ENCODE data around the gene FBXL16.

FBXL16 gene

DNA sequence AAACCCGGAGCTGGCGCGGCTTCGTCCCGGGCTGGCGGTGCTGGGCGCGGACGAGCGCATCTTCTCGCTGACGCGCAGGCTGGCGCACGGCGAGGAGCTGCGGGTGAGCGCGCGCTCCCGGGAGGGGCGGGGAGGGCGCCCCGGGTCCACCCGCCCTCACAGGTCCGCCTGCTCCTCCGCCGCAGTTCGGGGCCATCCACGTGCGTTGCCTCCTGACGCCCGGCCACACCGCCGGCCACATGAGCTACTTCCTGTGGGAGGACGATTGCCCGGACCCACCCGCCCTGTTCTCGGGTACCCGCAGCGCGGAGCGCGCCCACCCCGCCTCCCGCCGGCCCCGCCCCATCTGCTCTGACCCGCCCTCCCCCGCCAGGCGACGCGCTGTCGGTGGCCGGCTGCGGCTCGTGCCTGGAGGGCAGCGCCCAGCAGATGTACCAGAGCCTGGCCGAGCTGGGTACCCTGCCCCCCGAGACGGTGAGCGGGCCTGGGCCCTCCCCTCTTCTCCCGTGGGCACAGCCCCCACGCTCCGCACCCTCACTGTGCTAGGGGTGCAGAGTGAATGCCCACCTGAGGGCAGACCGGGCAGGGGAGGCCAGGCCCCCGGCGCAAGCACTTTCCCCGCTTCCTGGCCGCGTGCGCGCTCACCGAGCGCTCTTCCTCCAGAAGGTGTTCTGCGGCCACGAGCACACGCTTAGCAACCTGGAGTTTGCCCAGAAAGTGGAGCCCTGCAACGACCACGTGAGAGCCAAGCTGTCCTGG is 22.7 kb upstream of the FBXL16 start:
- no peak for ATAC-seq (ENCODE audit: insufficient read depth, low read depth)
- peak overlapping the region; percentile 93; the same call in 1 of the 2 replicates for H3K4me2 ChIP-seq (ENCODE audit: insufficient read depth, low read length)
- H3K36me3 ChIP-seq (ENCODE audit: insufficient read depth, low read length), result peaks cover 29% of the 10 kb centered on the region
- TF ChIP-seq, protein P1, sequence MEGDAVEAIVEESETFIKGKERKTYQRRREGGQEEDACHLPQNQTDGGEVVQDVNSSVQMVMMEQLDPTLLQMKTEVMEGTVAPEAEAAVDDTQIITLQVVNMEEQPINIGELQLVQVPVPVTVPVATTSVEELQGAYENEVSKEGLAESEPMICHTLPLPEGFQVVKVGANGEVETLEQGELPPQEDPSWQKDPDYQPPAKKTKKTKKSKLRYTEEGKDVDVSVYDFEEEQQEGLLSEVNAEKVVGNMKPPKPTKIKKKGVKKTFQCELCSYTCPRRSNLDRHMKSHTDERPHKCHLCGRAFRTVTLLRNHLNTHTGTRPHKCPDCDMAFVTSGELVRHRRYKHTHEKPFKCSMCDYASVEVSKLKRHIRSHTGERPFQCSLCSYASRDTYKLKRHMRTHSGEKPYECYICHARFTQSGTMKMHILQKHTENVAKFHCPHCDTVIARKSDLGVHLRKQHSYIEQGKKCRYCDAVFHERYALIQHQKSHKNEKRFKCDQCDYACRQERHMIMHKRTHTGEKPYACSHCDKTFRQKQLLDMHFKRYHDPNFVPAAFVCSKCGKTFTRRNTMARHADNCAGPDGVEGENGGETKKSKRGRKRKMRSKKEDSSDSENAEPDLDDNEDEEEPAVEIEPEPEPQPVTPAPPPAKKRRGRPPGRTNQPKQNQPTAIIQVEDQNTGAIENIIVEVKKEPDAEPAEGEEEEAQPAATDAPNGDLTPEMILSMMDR (IDR thresholded peaks at IDR 0.05; ENCODE audit: borderline replicate concordance, extremely low read depth, low read length, poor library complexity, severe bottlenecking), result no peak
- TF ChIP-seq EZH2 (IDR thresholded peaks at IDR 0.05; ENCODE audit: borderline replicate concordance, low read depth, low read length, severe bottlenecking), result no peak
- H4K20me1 ChIP-seq (ENCODE audit: insufficient read depth, low read length), result peaks cover 27% of the 10 kb centered on the region
- H2AFZ ChIP-seq (ENCODE audit: low read depth, low read length), result no peak overlapping the region
- H3K27ac ChIP-seq (ENCODE audit: low read length), result no peak overlapping the region
- H3K27me3 ChIP-seq (ENCODE audit: insufficient read depth, low read length, poor library complexity), result no peaks in the 10 kb centered on the region
- H3K4me1 ChIP-seq (ENCODE audit: insufficient read depth, low read length), result peaks cover 14% of the 10 kb centered on the region
- H3K79me2 ChIP-seq (ENCODE audit: insufficient read depth, low read length), result no peaks in the 10 kb centered on the region
- H3K4me3 ChIP-seq (ENCODE audit: low read depth in 1 of 2, low read length in 2 of 2), result no peak overlapping the region
- DNase-seq, result no peak
- no peak overlapping the region for H3K9ac ChIP-seq (ENCODE audit: low read depth, low read length)
- H3K9me3 ChIP-seq (ENCODE audit: insufficient read depth, low read length, severe bottlenecking), result no peaks in the 10 kb centered on the region

DNA sequence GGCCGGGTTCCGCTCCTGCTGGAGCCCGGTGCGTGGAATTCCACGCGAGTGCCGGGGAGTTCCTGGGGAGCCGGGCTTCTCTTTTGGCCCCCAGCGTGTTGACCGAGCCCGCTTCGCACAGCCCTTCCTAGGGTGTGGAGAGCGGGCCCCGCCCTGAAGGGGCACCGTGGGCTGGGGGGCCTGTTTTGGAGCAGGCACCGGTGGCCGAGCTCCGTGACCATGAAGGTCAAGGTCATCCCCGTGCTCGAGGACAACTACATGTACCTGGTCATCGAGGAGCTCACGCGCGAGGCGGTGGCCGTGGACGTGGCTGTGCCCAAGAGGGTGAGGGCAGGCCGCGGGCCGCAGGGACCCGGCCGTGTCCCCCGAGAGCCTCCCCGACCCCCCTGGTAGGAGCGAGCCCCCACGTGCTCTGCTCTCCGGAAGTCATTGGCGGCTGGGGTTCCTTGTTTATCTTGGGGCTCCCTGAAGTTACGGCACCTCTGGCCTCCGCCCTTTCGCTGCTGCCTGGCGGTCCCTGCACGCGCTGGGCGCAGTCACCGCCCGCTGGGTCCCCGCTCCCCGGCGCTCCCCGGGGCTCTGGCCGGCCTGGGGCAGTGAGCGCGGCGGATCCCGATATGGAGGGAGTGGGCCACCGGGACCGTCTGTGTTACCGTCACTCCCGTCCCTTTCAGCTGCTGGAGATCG is 21.8 kb upstream of the FBXL16 start:
- Histone ChIP-seq H2AFZ (ENCODE audit: low read depth, low read length) (peak overlapping the region; percentile 66), H3K9ac (ENCODE audit: low read depth, low read length) (peak overlapping the region; percentile 65), H3K4me2 (ENCODE audit: insufficient read depth, low read length) (peak overlapping the region; percentile 93), H3K27me3 (ENCODE audit: insufficient read depth, low read length, poor library complexity) (no peaks in the 10 kb centered on the region), H3K79me2 (ENCODE audit: insufficient read depth, low read length) (no peaks in the 10 kb centered on the region), H4K20me1 (ENCODE audit: insufficient read depth, low read length) (peaks cover 24% of the 10 kb centered on the region), H3K36me3 (ENCODE audit: insufficient read depth, low read length) (peaks cover 20% of the 10 kb centered on the region), H3K4me3 (ENCODE audit: low read depth in 1 of 2, low read length in 2 of 2) (peak overlapping the region; percentile 27 to 72; a peak in 3 of 4 replicates), H3K27ac (ENCODE audit: low read length) (peak overlapping the region; percentile 45; the same call in 1 of the 2 replicates), H3K9me3 (ENCODE audit: insufficient read depth, low read length, severe bottlenecking) (no peaks in the 10 kb centered on the region), H3K4me1 (ENCODE audit: insufficient read depth, low read length) (peaks cover 14% of the 10 kb centered on the region)
- no peak for DNase-seq
- no peak for ATAC-seq (ENCODE audit: insufficient read depth, low read depth)
- TF ChIP-seq, protein P1 (IDR thresholded peaks at IDR 0.05; ENCODE audit: borderline replicate concordance, extremely low read depth, low read length, poor library complexity, severe bottlenecking), result no peak
- no peak for TF ChIP-seq EZH2 (IDR thresholded peaks at IDR 0.05; ENCODE audit: borderline replicate concordance, low read depth, low read length, severe bottlenecking)

DNA sequence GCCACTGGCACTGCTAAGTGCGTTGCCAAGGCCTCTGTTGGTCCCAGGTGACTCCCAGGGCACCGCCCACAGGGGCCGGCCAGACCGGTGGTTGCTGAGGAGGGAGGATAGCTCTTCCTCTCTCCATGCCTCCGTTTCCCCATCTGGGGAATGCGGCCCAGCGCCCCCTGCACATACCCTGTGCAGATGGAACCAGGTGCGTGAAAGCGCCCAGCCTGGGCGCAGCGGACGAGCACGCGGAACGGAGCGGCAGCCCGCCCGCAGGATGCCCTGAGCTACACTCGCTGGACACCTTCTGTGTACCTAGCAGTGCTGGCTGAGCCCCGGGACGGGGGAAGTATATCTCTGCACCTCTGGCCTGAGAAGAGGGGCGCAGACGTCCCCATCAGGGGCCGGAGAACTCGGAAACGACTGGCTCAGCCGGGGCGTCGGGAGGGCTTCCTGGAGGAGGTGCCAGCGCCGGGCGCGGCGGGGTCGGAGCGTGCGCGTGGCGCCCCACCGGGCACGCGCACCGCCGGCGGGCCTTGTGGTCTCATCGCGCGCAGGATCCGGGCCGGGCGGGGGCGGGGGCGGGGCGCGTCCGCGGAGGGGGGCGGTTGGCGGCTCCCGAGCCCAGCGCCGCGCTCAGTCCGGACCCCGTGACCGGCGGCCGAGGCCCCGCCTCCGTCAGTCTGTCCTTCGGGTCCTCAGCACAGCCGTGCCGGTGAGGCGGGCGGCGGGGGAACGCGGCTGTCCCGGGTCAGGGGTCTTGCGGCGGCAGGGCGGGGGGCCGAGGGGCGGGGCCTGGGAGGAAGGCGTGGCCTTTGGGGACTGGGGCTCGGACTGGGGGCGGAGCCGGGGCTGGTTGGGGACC is 21.1 kb upstream of the FBXL16 start, which contains the start of the genes CCDC78 and HAGHL:
TSS of gene CCDC78 (minus strand) at position 6 of the 853 bp plus-strand sequence. CDS start 76 bp downstream, outside the sequence.
TSS of gene HAGHL (plus strand) at position 669 of the 853 bp plus-strand sequence. CDS start 404 bp downstream, outside the sequence.
- H2AFZ ChIP-seq (ENCODE audit: low read depth, low read length), result peak within 1 kb of the TSS; percentile 66
- DNase-seq, result peak; percentile 72

More for the DNA sequence above, 21.1 kb upstream of the FBXL16 start, which contains the start of the genes CCDC78 and HAGHL:
- Histone ChIP-seq H3K79me2 (ENCODE audit: insufficient read depth, low read length) (no peaks in the 10 kb centered on the region), H4K20me1 (ENCODE audit: insufficient read depth, low read length) (peaks cover 31% of the 10 kb centered on the region), H3K27ac (ENCODE audit: low read length) (peak within 1 kb of the TSS; percentile 45; the same call in 1 of the 2 replicates), H3K9ac (ENCODE audit: low read depth, low read length) (peak within 1 kb of the TSS; percentile 65), H3K9me3 (ENCODE audit: insufficient read depth, low read length, severe bottlenecking) (no peaks in the 10 kb centered on the region), H3K4me2 (ENCODE audit: insufficient read depth, low read length) (peak within 1 kb of the TSS; percentile 93), H3K4me3 (ENCODE audit: low read depth in 1 of 2, low read length in 2 of 2) (peak within 1 kb of the TSS; percentile 27 to 72; a peak in 3 of 4 replicates), H3K27me3 (ENCODE audit: insufficient read depth, low read length, poor library complexity) (no peaks in the 10 kb centered on the region), H3K36me3 (ENCODE audit: insufficient read depth, low read length) (peaks cover 13% of the 10 kb centered on the region), H3K4me1 (ENCODE audit: insufficient read depth, low read length) (peaks cover 20% of the 10 kb centered on the region)
- no peak for TF ChIP-seq EZH2 (IDR thresholded peaks at IDR 0.05; ENCODE audit: borderline replicate concordance, low read depth, low read length, severe bottlenecking)
- TF ChIP-seq, protein P1 (IDR thresholded peaks at IDR 0.05; ENCODE audit: borderline replicate concordance, extremely low read depth, low read length, poor library complexity, severe bottlenecking), result no peak
- ATAC-seq (ENCODE audit: insufficient read depth, low read depth), result peak; percentile 56
